GM23338 (cell line): ENCODE results near the gene ZNF268. TPM values are rescaled to one million over a fixed set of nuclear protein-coding genes. Genes with fewer than 3 reads are reported as not detected.

Experiments used
- ATAC-seq: fragments of 200-7000 bp; cut with Tn5 transposase; 3 replicates; pipeline ENCODE4 v1.9.1; 2020
- DNase-seq: peaks from one replicate; pipeline ENCODE4 v3.0.0-alpha.2; 2015; ENCODE audit warnings: low spot score
- H2AFZ ChIP-seq: fragments of 200-600 bp; sonication (generic); 2 replicates; pipeline ENCODE4 v1.8.0; 2016; ENCODE audit warnings: antibody characterized with exemption, mild to moderate bottlenecking, moderate library complexity
- H3F3A ChIP-seq: fragments of 200-600 bp; sonication (generic); replicated peaks from 2 replicates; pipeline ENCODE4 v1.8.0; 2017; ENCODE audit warnings: antibody characterized with exemption, mixed run types, low read depth
- H3K27ac ChIP-seq: fragments of 200-600 bp; sonication (generic); 2 replicates; pipeline ENCODE4 v1.6.1; 2016; ENCODE audit warnings: low read depth
- H3K27me3 ChIP-seq: fragments of 200-600 bp; sonication (generic); 2 replicates; pipeline ENCODE4 v1.8.0; 2016; ENCODE audit warnings: mild to moderate bottlenecking, mixed run types, moderate library complexity; ENCODE audit not compliant: insufficient read depth
- H3K36me3 ChIP-seq: fragments of 200-600 bp; sonication (generic); 2 replicates; pipeline ENCODE4 v1.8.0; 2016; ENCODE audit warnings: mild to moderate bottlenecking; ENCODE audit not compliant: insufficient read depth
- H3K4me1 ChIP-seq: fragments of 200-600 bp; sonication (generic); 2 replicates; pipeline ENCODE4 v1.8.0; 2016; ENCODE audit warnings: mild to moderate bottlenecking, moderate library complexity; ENCODE audit not compliant: insufficient read depth
- H3K4me2 ChIP-seq: fragments of 200-600 bp; sonication (generic); 2 replicates; pipeline ENCODE4 v1.7.1; 2017; ENCODE audit warnings: mixed run types
- H3K4me3 ChIP-seq: fragments of 200-600 bp; sonication (generic); 2 replicates; pipeline ENCODE4 v1.6.1; 2016; ENCODE audit warnings: mixed run types
- H3K79me2 ChIP-seq: fragments of 200-600 bp; sonication (generic); replicated peaks from 2 replicates; pipeline ENCODE4 v1.8.0; 2017; ENCODE audit warnings: mild to moderate bottlenecking; ENCODE audit not compliant: insufficient read depth
- H3K9me2 ChIP-seq: fragments of 200-600 bp; sonication (generic); 2 replicates; pipeline ENCODE4 v1.8.0; 2017; ENCODE audit not compliant: insufficient read depth
- H4K20me1 ChIP-seq: fragments of 200-600 bp; sonication (generic); replicated peaks from 2 replicates; pipeline ENCODE4 v1.8.0; 2017; ENCODE audit warnings: mild to moderate bottlenecking; ENCODE audit not compliant: insufficient read depth
- H3K27ac Mint-ChIP-seq: 2 replicates; pipeline ENCODE4 v1.8.0; 2020; ENCODE audit warnings: inconsistent platforms, mild to moderate bottlenecking, moderate library complexity, mixed read lengths
- H3K27me3 Mint-ChIP-seq: 3 replicates; pipeline ENCODE4 v1.8.0; 2022; ENCODE audit warnings: low read depth, mild to moderate bottlenecking, moderate library complexity, mixed read lengths, inconsistent platforms; ENCODE audit not compliant: insufficient read depth, poor library complexity
- H3K36me3 Mint-ChIP-seq: 3 replicates; pipeline ENCODE4 v1.8.0; 2021; ENCODE audit warnings: low read depth, mild to moderate bottlenecking, inconsistent platforms, moderate library complexity, mixed read lengths
- H3K4me1 Mint-ChIP-seq: 3 replicates; pipeline ENCODE4 v1.8.0; 2020; ENCODE audit warnings: mild to moderate bottlenecking, inconsistent platforms, mixed read lengths
- H3K4me3 Mint-ChIP-seq: 3 replicates; pipeline ENCODE4 v1.8.0; 2021; ENCODE audit warnings: moderate library complexity, mild to moderate bottlenecking, inconsistent platforms, mixed read lengths
- H3K9me3 Mint-ChIP-seq: 3 replicates; pipeline ENCODE4 v1.8.0; 2020; ENCODE audit warnings: moderate library complexity, mild to moderate bottlenecking, inconsistent platforms, mixed read lengths
- CREB1 ChIP-seq: fragments of 250-450 bp; sonication (Bioruptor Pico); IDR thresholded peaks from 2 replicates; pipeline ENCODE4 v1.5.0; 2020; ENCODE audit warnings: low read depth, mild to moderate bottlenecking, moderate library complexity
- CTCF ChIP-seq, 2 experiments: fragments of 200-600 bp in 1 of 2; sonication (generic) in 1 of 2; conservative IDR thresholded peaks; 2 replicates each; pipeline versions ENCODE4 v1.5.1 to v1.6.1; 2016 to 2017; ENCODE audit warnings: antibody characterized with exemption in 2 of 2, low read depth in 2 of 2, mild to moderate bottlenecking in 2 of 2, moderate library complexity in 1 of 2
- ETS1 ChIP-seq: IDR thresholded peaks from 2 replicates; pipeline ENCODE4 v1.6.1; 2016; ENCODE audit warnings: antibody characterized with exemption
- EZH2 ChIP-seq: fragments of 200-600 bp; sonication (generic); IDR thresholded peaks from one replicate; pipeline ENCODE4 v1.8.0; 2017; ENCODE audit warnings: antibody characterized with exemption, mild to moderate bottlenecking, low read depth; ENCODE audit not compliant: unreplicated experiment
- EZH2phosphoT487 ChIP-seq: fragments of 200-600 bp; sonication (generic); IDR thresholded peaks from one replicate; pipeline ENCODE4 v1.8.1; 2018; ENCODE audit warnings: antibody characterized with exemption; ENCODE audit not compliant: unreplicated experiment
- JUNB ChIP-seq: IDR thresholded peaks from one replicate; pipeline ENCODE4 v1.6.1; 2016; ENCODE audit warnings: antibody characterized with exemption; ENCODE audit not compliant: unreplicated experiment
- NANOG ChIP-seq: IDR thresholded peaks from 2 replicates; pipeline ENCODE4 v1.6.1; 2016; ENCODE audit warnings: antibody characterized with exemption, borderline replicate concordance
- POLR2AphosphoS5 ChIP-seq: IDR thresholded peaks from 2 replicates; pipeline ENCODE4 v1.6.1; 2016; ENCODE audit warnings: antibody characterized with exemption, low read depth
- REST ChIP-seq: IDR thresholded peaks from one replicate; pipeline ENCODE4 v1.6.1; 2018; ENCODE audit warnings: antibody characterized with exemption; ENCODE audit not compliant: unreplicated experiment
- STAT1 ChIP-seq: IDR thresholded peaks from one replicate; pipeline ENCODE4 v1.6.1; 2016; ENCODE audit warnings: antibody characterized with exemption; ENCODE audit not compliant: unreplicated experiment
- ZNF114 ChIP-seq: fragments of 250-450 bp; sonication (Bioruptor Pico); IDR thresholded peaks from 2 replicates; pipeline ENCODE4 v1.5.0; 2020; ENCODE audit warnings: mild to moderate bottlenecking, moderate library complexity
- ZNF331 ChIP-seq: fragments of 250-450 bp; sonication (Bioruptor Pico); IDR thresholded peaks from 2 replicates; pipeline ENCODE4 v1.5.0; 2020; ENCODE audit warnings: low read depth, mild to moderate bottlenecking, moderate library complexity
- ZNF462 ChIP-seq: fragments of 250-450 bp; sonication (Bioruptor Pico); IDR thresholded peaks from 2 replicates; pipeline ENCODE4 v1.5.0; 2020; ENCODE audit warnings: mild to moderate bottlenecking, moderate library complexity
- polyA plus RNA-seq: library from polyadenylated mRNA; unstranded; fragments of >200 nt; fragmentation: Nextera tagmentation; extraction: Ambion mirVana; gene quantifications from 2 replicates; pipeline ENCODE4 v1.2.1, GENCODE V29; 2016
- total RNA-seq: library from RNA; depleted of rRNA; stranded (reverse); fragments of >200 nt; shearing (Covaris generic); gene quantifications from 2 replicates; pipeline ENCODE4 v1.2.3, GENCODE V29; 2014

ZNF268 gene
- total and polyA plus RNA-seq, 2 experiments from 2014 or later, result 15.1 to 25.2 TPM

- Mint-ChIP-seq H3K9me3 (peaks cover 89% of the 10 kb centered on the region), H3K4me1 (no peaks in the 10 kb centered on the region), H3K4me3 (no peak overlapping the region), H3K36me3 (peaks cover 53% of the 10 kb centered on the region), H3K27me3 (peaks cover 10% of the 10 kb centered on the region), H3K27ac (no peak overlapping the region)
- Histone ChIP-seq H3K9me2 (no peaks in the 10 kb centered on the region), H4K20me1 (no peaks in the 10 kb centered on the region), H3K36me3 (no peaks in the 10 kb centered on the region; the same call in 1 of the 2 replicates), H3K4me3 (no peak overlapping the region), H3K4me2 (no peak overlapping the region), H3K27ac (no peak overlapping the region), H3K79me2 (no peaks in the 10 kb centered on the region), H3K27me3 (no peaks in the 10 kb centered on the region), H3F3A (no peaks in the 10 kb centered on the region), H3K4me1 (no peaks in the 10 kb centered on the region), H2AFZ (no peak overlapping the region)
- TF ChIP-seq ZNF462 (CRISPR knock-in tag) (no peak), NANOG (no peak), POLR2AphosphoS5 (no peak), ZNF114 (CRISPR knock-in tag) (no peak), CREB1 (no peak), CTCF (conservative IDR thresholded peaks at IDR 0.05; ENCODE audit: low read depth in 2 of 2) (no peak), ETS1 (no peak), STAT1 (no peak), JUNB (no peak), EZH2 (no peak), REST (no peak), EZH2phosphoT487 (no peak), ZNF331 (CRISPR knock-in tag) (no peak)
- ATAC-seq (no peak), DNase-seq (no peak)
These were observed 49.7 kb downstream of the ZNF268 start for GRCh38 chr12:133231001-133231400.
